ENCODE measurements around the gene CYP26C1.

CYP26C1 gene, protein sequence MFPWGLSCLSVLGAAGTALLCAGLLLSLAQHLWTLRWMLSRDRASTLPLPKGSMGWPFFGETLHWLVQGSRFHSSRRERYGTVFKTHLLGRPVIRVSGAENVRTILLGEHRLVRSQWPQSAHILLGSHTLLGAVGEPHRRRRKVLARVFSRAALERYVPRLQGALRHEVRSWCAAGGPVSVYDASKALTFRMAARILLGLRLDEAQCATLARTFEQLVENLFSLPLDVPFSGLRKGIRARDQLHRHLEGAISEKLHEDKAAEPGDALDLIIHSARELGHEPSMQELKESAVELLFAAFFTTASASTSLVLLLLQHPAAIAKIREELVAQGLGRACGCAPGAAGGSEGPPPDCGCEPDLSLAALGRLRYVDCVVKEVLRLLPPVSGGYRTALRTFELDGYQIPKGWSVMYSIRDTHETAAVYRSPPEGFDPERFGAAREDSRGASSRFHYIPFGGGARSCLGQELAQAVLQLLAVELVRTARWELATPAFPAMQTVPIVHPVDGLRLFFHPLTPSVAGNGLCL

GRCh38 chr10:93059975-93060886 is at the start of gene CYP26C1:
Gene CYP26C1 (plus strand): TSS chr10:93060798. CDS start chr10:93061264, 466 bp downstream.
- DNase-seq (ENCODE audit: low read depth): no peak

- no peak for DNase-seq (ENCODE audit: low read depth)
Observed at GRCh38 chr10:93015722-93016121, 44.9 kb upstream of the CYP26C1 start.

DNA sequence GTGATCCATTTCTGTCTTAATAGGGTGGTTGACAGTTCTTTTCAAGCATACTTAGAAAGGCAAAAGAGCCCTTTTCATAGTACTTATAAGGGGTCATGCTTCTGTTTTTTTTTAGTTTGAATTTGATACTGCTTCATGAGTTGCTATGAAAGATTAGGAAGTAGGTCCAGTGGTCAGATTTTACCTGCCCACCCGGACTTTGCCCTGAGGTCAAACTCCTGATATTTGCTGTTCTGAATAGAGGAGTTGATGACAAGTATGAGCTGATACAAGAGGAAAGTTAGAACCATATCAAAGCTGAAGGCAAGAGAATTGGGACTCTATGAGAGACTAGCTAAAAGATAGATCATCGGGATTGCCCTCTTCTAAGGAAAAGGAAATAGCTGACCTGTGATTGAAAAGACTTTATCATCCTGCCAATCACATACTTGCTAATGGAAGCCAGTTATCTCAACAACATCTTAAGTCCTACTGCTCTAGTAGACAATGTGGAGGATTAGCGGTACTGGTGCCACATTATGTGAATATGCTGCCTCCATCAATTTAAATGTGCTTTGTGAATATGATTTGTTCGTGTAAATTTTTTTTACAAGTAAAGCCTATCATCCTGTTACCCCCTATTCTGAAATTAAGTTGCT is 37.5 kb upstream of the CYP26C1 start:
- DNase-seq (ENCODE audit: low read depth): no peak

GRCh38 chr10:93026072-93026471 is 34.5 kb upstream of the CYP26C1 start:
- DNase-seq (ENCODE audit: low read depth): no peak

DNA sequence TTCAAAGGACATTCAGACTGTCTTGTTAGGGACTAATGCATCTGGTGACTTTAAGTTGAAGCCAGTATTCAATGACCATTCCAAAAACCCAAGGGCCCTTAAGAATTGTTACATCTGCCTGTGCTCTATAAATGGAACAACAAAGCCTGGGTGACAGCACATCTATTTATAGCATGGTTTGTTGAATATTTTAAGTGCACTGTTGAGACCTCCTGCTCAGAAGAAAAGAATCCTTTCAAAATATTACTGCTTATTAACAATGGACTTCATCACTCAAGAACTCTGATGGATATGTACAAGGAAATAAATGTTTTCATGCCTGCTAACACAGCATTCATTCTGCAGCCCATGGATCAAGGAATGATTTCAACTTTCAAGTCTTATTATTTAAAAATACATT is 33.1 kb upstream of the CYP26C1 start:
- DNase-seq (ENCODE audit: low read depth): no peak

GRCh38 chr10:93028883-93029282 is 31.7 kb upstream of the CYP26C1 start:
- DNase-seq (ENCODE audit: low read depth): peak; percentile 24

DNA sequence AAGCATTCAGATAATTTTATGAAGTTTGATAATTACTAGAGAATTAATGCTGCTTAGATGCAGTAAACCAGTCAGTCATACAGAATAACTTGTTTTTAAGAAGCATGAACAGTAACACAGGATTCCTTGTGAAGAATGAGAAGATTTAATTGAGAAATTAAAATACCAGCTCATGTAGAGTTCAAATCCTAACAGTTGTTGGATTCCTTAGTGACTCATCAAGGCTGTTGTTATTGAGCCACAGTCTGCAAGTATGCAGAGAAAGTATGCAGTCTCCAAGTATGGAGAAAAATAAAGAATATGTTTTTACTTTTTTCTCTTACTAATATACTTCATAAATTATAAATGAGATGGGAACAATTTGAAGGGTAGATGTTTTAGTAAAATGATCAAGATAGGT is 30.2 kb upstream of the CYP26C1 start:
- DNase-seq (ENCODE audit: low read depth): peak; percentile 23

- no peak for DNase-seq (ENCODE audit: low read depth)
Observed at GRCh38 chr10:93032105-93032808, 28.3 kb upstream of the CYP26C1 start.

GRCh38 chr10:93032809-93033137 is 27.8 kb upstream of the CYP26C1 start:
- no peak for DNase-seq (ENCODE audit: low read depth)

- DNase-seq (ENCODE audit: low read depth): no peak
Observed at GRCh38 chr10:93034426-93034825, 26.2 kb upstream of the CYP26C1 start.

DNA sequence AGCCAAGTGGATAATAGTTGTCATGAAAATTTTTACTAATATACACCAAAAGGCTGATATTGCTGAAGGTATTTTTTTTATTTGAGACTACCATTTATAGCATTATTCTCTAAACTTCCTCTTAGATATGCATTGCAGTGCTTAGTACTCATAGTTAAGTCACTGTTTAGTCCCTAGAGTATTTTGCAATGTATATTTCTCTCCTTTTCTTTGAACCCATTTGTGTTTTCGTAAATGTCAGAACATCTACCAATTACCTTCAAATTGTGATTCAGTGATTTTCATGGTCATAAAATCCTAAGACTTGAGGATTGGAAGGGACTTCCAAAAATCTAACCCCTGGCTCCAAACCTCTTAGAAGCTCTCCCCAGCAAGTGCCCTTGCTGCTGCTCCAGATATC is 21.5 kb upstream of the CYP26C1 start:
- no peak for DNase-seq (ENCODE audit: low read depth)

DNA sequence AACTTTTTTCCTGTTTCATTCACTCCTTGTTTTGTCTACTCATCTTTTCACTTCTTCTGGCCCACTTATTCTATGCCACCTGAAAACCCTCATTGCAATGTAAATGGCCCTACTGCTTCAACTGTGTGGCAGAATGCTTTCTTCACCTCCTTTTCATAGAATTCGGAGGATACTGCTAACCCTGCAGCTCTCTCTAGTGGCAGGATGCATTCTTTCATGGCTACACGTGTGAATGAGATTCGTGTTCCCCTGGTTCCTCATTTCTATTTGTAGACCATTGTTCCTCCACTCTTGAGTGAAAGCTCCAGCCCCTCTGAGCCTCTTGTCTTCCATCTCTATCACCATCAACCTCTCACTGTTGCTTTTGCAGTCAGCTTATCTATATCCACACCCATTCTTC is 20.9 kb upstream of the CYP26C1 start:
- DNase-seq (ENCODE audit: low read depth): no peak

GRCh38 chr10:93054486-93054885 is 6.1 kb upstream of the CYP26C1 start:
- DNase-seq (ENCODE audit: low read depth): no peak

DNA sequence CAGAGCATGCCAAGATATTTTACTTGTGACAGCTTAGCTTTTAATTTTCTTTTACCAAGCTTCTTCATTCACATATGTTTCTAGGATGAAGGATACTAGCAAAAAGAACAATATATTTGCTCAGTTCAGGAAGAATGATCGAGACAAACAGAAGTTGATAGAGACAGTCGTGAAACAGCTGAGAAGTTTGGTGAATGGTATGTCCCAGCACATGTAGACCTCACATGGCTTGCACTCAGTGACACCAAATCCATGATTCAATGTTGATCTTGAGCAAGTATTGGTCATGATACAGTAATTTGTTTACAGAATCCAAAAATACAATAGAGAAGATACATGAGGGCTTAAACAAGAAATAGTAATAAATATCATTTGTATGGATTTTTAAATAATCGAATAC is 2.5 kb upstream of the CYP26C1 start:
- no peak for DNase-seq (ENCODE audit: low read depth)

DNA sequence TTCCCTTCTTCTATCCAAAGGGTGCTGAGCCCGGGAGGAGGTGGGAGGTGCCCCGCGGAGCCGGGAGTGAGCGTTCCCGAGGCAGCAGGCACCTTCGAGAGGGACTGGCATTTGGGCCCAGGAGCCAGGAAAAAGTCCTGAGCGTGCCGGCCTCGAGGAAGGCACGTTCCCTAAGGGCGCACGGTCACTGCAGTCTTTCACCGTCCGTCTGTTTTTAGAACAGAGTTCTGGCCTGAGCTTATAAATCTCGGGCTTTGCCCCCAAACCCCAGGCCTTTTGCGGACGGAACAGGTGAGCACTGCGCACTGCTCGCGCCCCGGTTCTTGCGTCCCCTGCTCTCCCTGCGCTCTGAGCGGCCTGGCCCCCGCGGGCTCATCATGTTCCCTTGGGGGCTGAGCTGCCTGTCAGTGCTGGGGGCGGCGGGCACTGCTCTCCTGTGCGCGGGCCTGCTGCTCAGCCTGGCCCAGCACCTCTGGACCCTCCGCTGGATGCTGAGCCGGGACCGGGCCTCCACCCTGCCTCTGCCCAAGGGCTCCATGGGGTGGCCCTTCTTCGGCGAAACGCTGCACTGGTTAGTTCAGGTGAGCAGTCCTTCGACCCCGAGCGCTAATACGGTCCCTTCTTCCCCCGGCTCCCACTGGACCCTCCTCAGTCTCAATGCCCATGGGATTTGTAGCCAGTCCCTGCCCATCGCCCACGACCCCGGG is 442 bp downstream of the CYP26C1 start:
- DNase-seq (ENCODE audit: low read depth): no peak

DNA sequence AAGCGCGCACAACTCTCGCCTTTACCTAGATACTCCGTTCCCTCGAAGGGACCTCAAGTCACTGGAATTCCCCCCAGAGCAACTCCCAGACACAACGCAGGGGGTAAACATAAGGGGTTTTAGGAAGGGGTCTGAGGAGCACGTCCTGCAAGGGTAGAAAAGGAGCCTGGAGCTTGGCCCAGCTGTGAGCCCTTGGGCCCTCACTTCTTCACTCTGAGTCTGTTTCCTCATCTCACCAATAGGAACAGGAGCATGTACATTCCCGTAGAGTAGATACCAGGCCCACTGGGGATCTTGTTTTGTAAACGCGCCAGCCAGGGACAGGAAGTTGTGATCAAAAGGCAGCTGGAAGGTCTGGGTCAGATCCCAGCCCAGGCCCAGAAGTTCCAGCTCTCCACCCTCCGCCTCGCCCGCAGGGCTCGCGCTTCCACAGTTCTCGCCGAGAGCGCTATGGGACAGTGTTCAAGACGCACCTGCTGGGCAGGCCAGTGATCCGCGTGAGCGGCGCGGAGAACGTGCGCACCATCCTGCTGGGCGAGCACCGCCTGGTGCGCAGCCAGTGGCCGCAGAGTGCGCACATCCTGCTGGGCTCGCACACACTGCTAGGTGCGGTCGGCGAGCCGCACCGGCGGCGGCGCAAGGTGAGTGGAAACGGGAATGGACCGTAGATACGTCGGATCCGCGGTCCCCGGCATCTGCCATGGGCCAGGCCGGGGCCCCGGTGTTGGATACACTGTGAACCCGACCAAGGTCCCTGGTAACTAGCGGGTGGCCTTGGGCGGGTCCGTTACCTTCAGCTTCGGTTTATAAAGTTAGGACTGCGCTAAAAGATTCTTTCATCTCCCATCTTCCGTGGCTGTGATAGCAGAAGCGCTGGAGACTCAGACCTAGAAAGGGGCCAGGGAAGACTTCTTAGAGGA is 1.3 kb downstream of the CYP26C1 start:
- no peak for DNase-seq (ENCODE audit: low read depth)

DNA sequence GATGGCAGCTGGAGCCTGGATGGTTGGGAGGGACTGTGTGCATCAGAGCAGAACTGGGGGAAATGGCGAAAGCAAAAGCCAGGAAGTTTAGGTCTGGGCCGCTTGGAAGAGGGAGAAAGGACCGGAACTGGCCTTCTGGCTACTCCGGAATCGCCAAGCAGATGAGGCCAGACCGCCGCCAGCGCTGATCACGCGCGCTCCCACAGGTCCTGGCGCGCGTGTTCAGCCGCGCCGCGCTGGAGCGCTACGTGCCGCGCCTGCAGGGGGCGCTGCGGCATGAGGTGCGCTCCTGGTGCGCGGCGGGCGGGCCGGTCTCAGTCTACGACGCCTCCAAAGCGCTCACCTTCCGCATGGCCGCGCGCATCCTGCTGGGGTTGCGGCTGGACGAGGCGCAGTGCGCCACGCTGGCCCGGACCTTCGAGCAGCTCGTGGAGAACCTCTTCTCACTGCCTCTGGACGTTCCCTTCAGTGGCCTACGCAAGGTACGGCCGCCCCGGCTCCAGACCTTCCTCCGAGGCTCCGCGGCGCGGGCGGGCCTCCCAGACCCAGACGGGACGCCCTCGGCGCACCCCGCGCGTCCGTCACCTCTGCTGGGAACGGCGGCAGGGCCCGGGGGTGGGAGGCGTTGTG is 2.0 kb downstream of the CYP26C1 start:
- DNase-seq (ENCODE audit: low read depth): no peak

GRCh38 chr10:93063144-93063976 is 2.8 kb downstream of the CYP26C1 start:
- DNase-seq (ENCODE audit: low read depth): no peak
